ENCODE measurements around the gene JSRP1. TPM values are rescaled to one million over a fixed set of nuclear protein-coding genes. Genes with fewer than 3 reads are reported as not detected.

The JSRP1 gene
- total and polyA plus RNA-seq, 2 donors from 2014 or later: 0.37 to 5.0 TPM

DNA sequence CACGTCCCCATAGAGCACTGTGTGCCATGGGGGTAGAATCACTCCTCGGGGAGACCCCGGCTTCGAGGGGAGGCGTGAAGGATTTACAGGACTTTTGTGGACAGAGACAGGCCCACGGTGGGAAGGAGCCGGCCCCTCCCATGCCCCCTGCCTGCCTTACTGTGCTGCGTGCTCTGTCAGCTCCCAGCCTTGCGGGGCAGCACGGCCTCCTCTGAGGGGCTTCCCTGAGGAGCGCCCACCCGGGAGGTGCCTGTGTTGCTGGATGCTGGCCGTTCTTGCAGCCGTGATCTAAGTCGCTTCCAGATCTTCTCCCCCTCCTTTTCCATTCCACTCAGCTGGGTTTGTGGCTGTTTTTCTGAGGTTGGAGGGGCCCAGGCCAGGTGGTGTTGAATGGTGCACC, 49.2 kb downstream of the JSRP1 start:
- FAIRE-seq (no peak), DNase-seq (no peak)
- Histone ChIP-seq H3K4me1 (ENCODE audit: control insufficient read depth in 2 of 3, insufficient read depth in 2 of 3, low read depth in 1 of 3, low read length in 3 of 3) (peaks cover 0 to 14% (median 0%) of the 10 kb centered on the region in 3 donors), H3K9me3 (ENCODE audit: control insufficient read depth in 2 of 3, insufficient read depth in 1 of 3, low read length in 3 of 3) (no peaks in the 10 kb centered on the region), H3K9ac (ENCODE audit: low read length in 3 of 3) (no peak overlapping the region), H3K4me3 (ENCODE audit: low read length in 3 of 3) (no peak overlapping the region), H3K36me3 (ENCODE audit: control insufficient read depth in 2 of 3, insufficient read depth in 3 of 3, low read length in 3 of 3) (peaks cover 0 to 16% (median 8%) of the 10 kb centered on the region in 3 donors), H3K27me3 (ENCODE audit: control insufficient read depth, insufficient read depth, low read length) (no peaks in the 10 kb centered on the region), H3K27ac (ENCODE audit: low read depth in 2 of 2, low read length in 2 of 2) (no peak overlapping the region)
- no peak for TF ChIP-seq CTCF (IDR thresholded peaks at IDR 0.05; ENCODE audit: borderline replicate concordance, extremely low read depth, insufficient read depth)
- intact Hi-C loops (cut with DNase I): no loop called here

- no peaks in the 10 kb centered on the region for H3K27me3 ChIP-seq (ENCODE audit: control insufficient read depth, insufficient read depth, low read length)
- DNase-seq (no peak), FAIRE-seq (no peak)
- H3K27ac ChIP-seq (ENCODE audit: low read depth in 2 of 2, low read length in 2 of 2): no peak overlapping the region
- no peak overlapping the region for H3K9ac ChIP-seq (ENCODE audit: low read length in 3 of 3)
- no peak for TF ChIP-seq CTCF (IDR thresholded peaks at IDR 0.05; ENCODE audit: borderline replicate concordance, extremely low read depth, insufficient read depth)
- no peaks in the 10 kb centered on the region for H3K4me1 ChIP-seq (ENCODE audit: control insufficient read depth in 2 of 3, insufficient read depth in 2 of 3, low read depth in 1 of 3, low read length in 3 of 3)
- intact Hi-C loops (cut with DNase I): no loop called here
- H3K36me3 ChIP-seq (ENCODE audit: control insufficient read depth in 2 of 3, insufficient read depth in 3 of 3, low read length in 3 of 3): peaks cover 0 to 6% (median 1%) of the 10 kb centered on the region in 3 donors
- H3K4me3 ChIP-seq (ENCODE audit: low read length in 3 of 3): no peak overlapping the region
- H3K9me3 ChIP-seq (ENCODE audit: control insufficient read depth in 2 of 3, insufficient read depth in 1 of 3, low read length in 3 of 3): no peaks in the 10 kb centered on the region
Measured at GRCh38 chr19:2202366-2202765, 53.9 kb downstream of the JSRP1 start.

Small RNAs within 50 kb of the gene (microRNA-seq; reads per million reads assigned to microRNA genes)
- 1.0 reads per million for gene MIR1227
- gene MIR4321: not detected

Other genes starting within 250 kb of the JSRP1 start
- 70.3 TPM for gene BTBD2, start 240.7 kb downstream of the JSRP1 start, total RNA-seq
- gene BTBD2, start 240.7 kb downstream of the JSRP1 start, polyA plus RNA-seq (ENCODE audit: insufficient read depth, low read depth, low replicate concordance): 57.0 TPM
- 190 TPM for gene MKNK2, start 205.2 kb downstream of the JSRP1 start, total RNA-seq
- gene MKNK2, start 205.2 kb downstream of the JSRP1 start, polyA plus RNA-seq (ENCODE audit: insufficient read depth, low read depth, low replicate concordance): 67.2 TPM
- gene MOB3A, start 160.1 kb downstream of the JSRP1 start, total RNA-seq: 59.7 TPM
- gene MOB3A, start 160.1 kb downstream of the JSRP1 start, polyA plus RNA-seq (ENCODE audit: insufficient read depth, low read depth, low replicate concordance): 16.9 TPM
- 4.3 TPM for gene IZUMO4, start 159.5 kb downstream of the JSRP1 start, total RNA-seq
- gene IZUMO4, start 159.5 kb downstream of the JSRP1 start, polyA plus RNA-seq (ENCODE audit: insufficient read depth, low read depth, low replicate concordance): 8.9 TPM
- 125 TPM for gene AP3D1, start 104.9 kb downstream of the JSRP1 start, total RNA-seq
- gene AP3D1, start 104.9 kb downstream of the JSRP1 start, polyA plus RNA-seq (ENCODE audit: insufficient read depth, low read depth, low replicate concordance): 68.4 TPM
- gene DOT1L, start 92.5 kb downstream of the JSRP1 start, total RNA-seq: 32.0 TPM
- gene DOT1L, start 92.5 kb downstream of the JSRP1 start, polyA plus RNA-seq (ENCODE audit: insufficient read depth, low read depth, low replicate concordance): 5.7 TPM
- 59.7 TPM for gene PLEKHJ1, start 20.1 kb downstream of the JSRP1 start, total RNA-seq
- gene PLEKHJ1, start 20.1 kb downstream of the JSRP1 start, polyA plus RNA-seq (ENCODE audit: insufficient read depth, low read depth, low replicate concordance): 156 TPM
- gene SF3A2, start 19.6 kb downstream of the JSRP1 start, total RNA-seq: 64.1 TPM
- 25.7 TPM for gene SF3A2, start 19.6 kb downstream of the JSRP1 start, polyA plus RNA-seq (ENCODE audit: insufficient read depth, low read depth, low replicate concordance)
- 1.0 TPM for gene AMH, start 7.1 kb downstream of the JSRP1 start, total RNA-seq
- 0.60 TPM for gene AMH, start 7.1 kb downstream of the JSRP1 start, polyA plus RNA-seq (ENCODE audit: insufficient read depth, low read depth, low replicate concordance)
- gene PEAK3, start 25.8 kb upstream of the JSRP1 start, total RNA-seq: 2.1 TPM
- gene PEAK3, start 25.8 kb upstream of the JSRP1 start, polyA plus RNA-seq (ENCODE audit: insufficient read depth, low read depth, low replicate concordance): not detected
- gene LINGO3, start 51.7 kb upstream of the JSRP1 start, total RNA-seq: 0.09 TPM
- gene LINGO3, start 51.7 kb upstream of the JSRP1 start, polyA plus RNA-seq (ENCODE audit: insufficient read depth, low read depth, low replicate concordance): not detected
- 54.0 TPM for gene LSM7, start 72.2 kb upstream of the JSRP1 start, total RNA-seq
- 160 TPM for gene LSM7, start 72.2 kb upstream of the JSRP1 start, polyA plus RNA-seq (ENCODE audit: insufficient read depth, low read depth, low replicate concordance)
- gene SPPL2B, start 72.3 kb upstream of the JSRP1 start, total RNA-seq: 94.1 TPM
- gene SPPL2B, start 72.3 kb upstream of the JSRP1 start, polyA plus RNA-seq (ENCODE audit: insufficient read depth, low read depth, low replicate concordance): 25.3 TPM
- gene TMPRSS9, start 103.8 kb upstream of the JSRP1 start, total RNA-seq: not detected
- gene TMPRSS9, start 103.8 kb upstream of the JSRP1 start, polyA plus RNA-seq (ENCODE audit: insufficient read depth, low read depth, low replicate concordance): not detected
- 69.7 TPM for gene TIMM13, start 171.2 kb upstream of the JSRP1 start, total RNA-seq
- 188 TPM for gene TIMM13, start 171.2 kb upstream of the JSRP1 start, polyA plus RNA-seq (ENCODE audit: insufficient read depth, low read depth, low replicate concordance)
- gene LMNB2, start 200.5 kb upstream of the JSRP1 start, total RNA-seq: 27.6 TPM
- 9.0 TPM for gene LMNB2, start 200.5 kb upstream of the JSRP1 start, polyA plus RNA-seq (ENCODE audit: insufficient read depth, low read depth, low replicate concordance)
- gene GADD45B, start 219.7 kb upstream of the JSRP1 start, total RNA-seq: 88.5 TPM
- 149 TPM for gene GADD45B, start 219.7 kb upstream of the JSRP1 start, polyA plus RNA-seq (ENCODE audit: insufficient read depth, low read depth, low replicate concordance)

All from kidney (tissue), 14 donors.